Stimulated activated CD4-positive, alpha-beta T cell treated with anti-CD3 and anti-CD28 coated beads, Interleukin-4, amount 100 ng/mL, for 1 hour (primary cell): ENCODE results near the gene TAAR6.
"Not testable (repeated sequence)": the region's sequence is repeated elsewhere in the genome, so short reads cannot be mapped to it uniquely, and the experiment has no call there.

Source experiments
- DNase-seq: peaks from one replicate; pipeline ENCODE4 v3.0.0-alpha.2; 2020

TAAR6 gene

DNA sequence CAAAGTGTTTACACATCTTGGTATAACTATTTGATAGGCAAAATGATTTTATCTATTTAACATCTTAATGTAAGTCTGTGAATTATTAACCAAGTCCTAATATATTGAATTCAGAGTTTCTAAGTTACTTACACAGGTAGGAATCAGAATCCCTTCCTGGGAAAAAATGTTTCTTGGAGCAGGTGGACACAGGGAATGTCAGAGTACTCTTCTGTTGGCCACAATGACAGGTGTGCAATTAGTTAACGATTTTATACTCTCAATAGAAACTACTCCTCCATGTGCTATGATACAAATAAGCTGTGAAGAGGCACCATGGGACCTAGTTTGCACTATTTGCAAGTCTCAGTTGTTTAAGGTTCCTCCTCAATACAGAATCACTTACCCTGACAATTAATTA, 20.2 kb downstream of the TAAR6 start:
- DNase-seq = no peak

- no peak for DNase-seq
Observed at GRCh38 chr6:132592855-132593254, 22.7 kb downstream of the TAAR6 start.

GRCh38 chr6:132596201-132596600, 26.1 kb downstream of the TAAR6 start:
- no peak for DNase-seq

GRCh38 chr6:132598473-132598872, 28.4 kb downstream of the TAAR6 start:
- no peak for DNase-seq

GRCh38 chr6:132600900-132601299, 30.8 kb downstream of the TAAR6 start:
- not testable (repeated sequence) for DNase-seq

GRCh38 chr6:132604635-132605152, 34.6 kb downstream of the TAAR6 start:
- DNase-seq = no peak

DNA sequence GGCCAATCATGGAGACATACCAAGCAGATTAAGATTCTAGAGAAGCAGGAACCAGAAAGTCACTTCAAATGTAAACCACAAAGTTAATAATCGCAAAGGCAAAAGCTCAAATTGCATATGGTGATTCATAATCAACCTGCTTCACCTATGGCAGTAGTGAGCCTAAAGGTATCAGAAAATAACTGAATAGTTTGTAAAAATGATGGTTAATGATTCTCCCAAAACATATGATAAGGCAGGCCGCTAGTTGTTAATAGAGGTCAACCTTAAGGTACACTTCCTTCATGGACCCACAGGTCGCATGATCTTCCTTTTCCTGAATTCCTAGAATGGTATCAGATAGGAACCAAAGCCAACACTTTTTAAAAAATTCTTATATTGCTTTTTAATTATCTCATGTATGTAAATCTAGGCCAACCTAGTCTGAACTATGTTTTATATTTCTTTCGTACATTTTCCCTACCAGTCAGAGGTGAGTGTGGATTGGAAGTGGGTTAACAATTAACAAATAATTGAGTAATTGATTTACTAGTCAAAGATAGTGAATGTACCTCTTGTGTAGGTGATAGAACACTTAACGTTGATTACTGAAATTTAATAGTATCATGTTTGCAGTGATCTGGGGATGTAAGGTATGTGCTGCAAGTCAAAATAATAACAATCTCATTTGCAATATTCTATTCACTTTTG, 37.6 kb downstream of the TAAR6 start:
- no peak for DNase-seq

GRCh38 chr6:132611616-132612015, 41.5 kb downstream of the TAAR6 start:
- DNase-seq = no peak

DNA sequence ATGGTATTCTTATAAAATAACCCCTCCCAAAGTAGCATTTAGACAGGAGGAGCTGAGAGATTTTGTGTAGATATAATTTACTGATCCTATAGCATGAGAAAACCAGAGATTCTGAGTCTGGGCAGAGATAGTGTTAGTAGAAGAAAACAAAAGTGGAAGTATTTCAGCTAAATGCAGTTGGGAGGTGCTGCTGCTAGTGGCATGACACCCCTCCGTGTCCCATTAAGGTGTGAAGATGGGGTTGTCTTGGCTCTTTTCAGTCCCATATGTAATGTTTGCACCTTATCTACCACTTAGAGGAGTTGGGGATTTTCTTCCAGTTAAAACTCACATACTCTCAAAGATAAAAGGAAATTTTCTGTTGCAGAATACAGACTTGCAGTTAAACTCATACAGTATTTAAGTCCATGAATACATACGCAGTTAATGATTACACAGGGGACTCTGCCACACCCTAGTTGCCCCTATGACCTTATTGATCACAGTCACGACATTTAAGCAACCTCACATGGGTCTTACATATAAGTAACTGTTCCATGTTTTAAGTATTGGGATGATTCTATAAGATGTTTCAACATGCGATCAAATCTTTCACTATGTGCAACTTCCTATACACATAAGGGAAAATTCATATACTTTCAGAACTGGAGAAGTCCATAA, 42.5 kb downstream of the TAAR6 start:
- no peak for DNase-seq

GRCh38 chr6:132614554-132614953, 44.4 kb downstream of the TAAR6 start:
- DNase-seq = no peak

GRCh38 chr6:132616677-132617076, 46.6 kb downstream of the TAAR6 start:
- no peak for DNase-seq
